Gastrocnemius medialis (tissue), 4 donors: Measurements from ENCODE around the gene GTF3C4.

ENCODE experiments used
- POLR2A ChIP-seq, 2 donors: fragments of 450-650 bp; IDR thresholded peaks; one replicate each; pipeline ENCODE4 v1.6.1; 2017; ENCODE audit warnings: antibody characterized with exemption in 2 of 2, mild to moderate bottlenecking in 2 of 2, moderate library complexity in 2 of 2
- TF ChIP-seq, protein P1 (sequence below), 5 experiments: fragments of 450-650 bp in 3 of 5; fragments of 200-600 bp in 2 of 5; sonication (generic) in 2 of 5; IDR thresholded peaks in 4 of 5; conservative IDR thresholded peaks in 1 of 5; 1 replicate in 4 of 5; 2 replicates in 1 of 5; pipeline ENCODE4 v1.5.1; 2016 to 2019; ENCODE audit warnings: antibody characterized with exemption in 5 of 5, mild to moderate bottlenecking in 3 of 5, moderate library complexity in 3 of 5

DNA sequence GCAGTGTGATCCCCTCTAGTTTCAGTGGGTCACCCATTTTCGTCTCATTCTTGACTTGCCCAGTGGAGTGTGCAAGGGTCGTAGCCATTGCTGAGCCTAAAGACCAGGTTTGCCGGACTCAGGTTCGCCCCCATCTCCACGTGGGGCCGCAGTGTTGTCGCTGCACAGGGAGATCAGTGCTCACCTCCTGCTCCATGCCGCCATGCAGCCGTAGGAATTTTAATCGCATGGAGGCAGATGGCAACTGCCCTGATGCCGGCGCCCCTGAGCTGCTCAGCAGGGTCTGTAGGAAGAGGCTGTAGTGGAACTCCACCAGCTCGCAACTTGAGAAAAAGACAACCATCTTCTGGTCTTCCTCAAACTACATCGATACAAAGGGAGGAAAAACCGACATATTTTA, 24.6 kb upstream of the GTF3C4 start:
- TF ChIP-seq, protein P1, sequence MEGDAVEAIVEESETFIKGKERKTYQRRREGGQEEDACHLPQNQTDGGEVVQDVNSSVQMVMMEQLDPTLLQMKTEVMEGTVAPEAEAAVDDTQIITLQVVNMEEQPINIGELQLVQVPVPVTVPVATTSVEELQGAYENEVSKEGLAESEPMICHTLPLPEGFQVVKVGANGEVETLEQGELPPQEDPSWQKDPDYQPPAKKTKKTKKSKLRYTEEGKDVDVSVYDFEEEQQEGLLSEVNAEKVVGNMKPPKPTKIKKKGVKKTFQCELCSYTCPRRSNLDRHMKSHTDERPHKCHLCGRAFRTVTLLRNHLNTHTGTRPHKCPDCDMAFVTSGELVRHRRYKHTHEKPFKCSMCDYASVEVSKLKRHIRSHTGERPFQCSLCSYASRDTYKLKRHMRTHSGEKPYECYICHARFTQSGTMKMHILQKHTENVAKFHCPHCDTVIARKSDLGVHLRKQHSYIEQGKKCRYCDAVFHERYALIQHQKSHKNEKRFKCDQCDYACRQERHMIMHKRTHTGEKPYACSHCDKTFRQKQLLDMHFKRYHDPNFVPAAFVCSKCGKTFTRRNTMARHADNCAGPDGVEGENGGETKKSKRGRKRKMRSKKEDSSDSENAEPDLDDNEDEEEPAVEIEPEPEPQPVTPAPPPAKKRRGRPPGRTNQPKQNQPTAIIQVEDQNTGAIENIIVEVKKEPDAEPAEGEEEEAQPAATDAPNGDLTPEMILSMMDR (IDR thresholded peaks at IDR 0.05 in 4 of 5, conservative IDR thresholded peaks at IDR 0.05 in 1 of 5) = no peak
- TF ChIP-seq POLR2A (IDR thresholded peaks at IDR 0.05) = no peak
